Measurements from ENCODE around the gene TPSD1.
"Not testable (repeated sequence)": the region's sequence is repeated elsewhere in the genome, so short reads cannot be mapped to it uniquely, and the experiment has no call there.

TPSD1 gene

GRCh38 chr16:1262210-1262845 lies 6.5 kb downstream of the TPSD1 start:
- H3K4me3 ChIP-seq (ENCODE audit: control insufficient read depth, low read depth, low read length): no peak overlapping the region
- DNase-seq (ENCODE audit: low read depth): no peak
- TF ChIP-seq CTCF (IDR thresholded peaks at IDR 0.05; ENCODE audit: control insufficient read depth, insufficient read depth, low read depth, low read length, missing control alignments): no peak

GRCh38 chr16:1262846-1263221 lies 7.0 kb downstream of the TPSD1 start:
- H3K4me3 ChIP-seq (ENCODE audit: control insufficient read depth, low read depth, low read length): no peak overlapping the region
- no peak for DNase-seq (ENCODE audit: low read depth)
- TF ChIP-seq CTCF (IDR thresholded peaks at IDR 0.05; ENCODE audit: control insufficient read depth, insufficient read depth, low read depth, low read length, missing control alignments): no peak

- no peak for DNase-seq (ENCODE audit: low read depth)
- TF ChIP-seq CTCF (IDR thresholded peaks at IDR 0.05; ENCODE audit: control insufficient read depth, insufficient read depth, low read depth, low read length, missing control alignments): no peak
- H3K4me3 ChIP-seq (ENCODE audit: control insufficient read depth, low read depth, low read length): no peak overlapping the region
Measured at GRCh38 chr16:1263591-1264344, 7.9 kb downstream of the TPSD1 start.

- no peak for DNase-seq (ENCODE audit: low read depth)
- TF ChIP-seq CTCF (IDR thresholded peaks at IDR 0.05; ENCODE audit: control insufficient read depth, insufficient read depth, low read depth, low read length, missing control alignments): no peak
- H3K4me3 ChIP-seq (ENCODE audit: control insufficient read depth, low read depth, low read length): no peak overlapping the region
Measured at GRCh38 chr16:1264345-1265089, 8.6 kb downstream of the TPSD1 start.

GRCh38 chr16:1265090-1265630 lies 9.3 kb downstream of the TPSD1 start:
- no peak overlapping the region for H3K4me3 ChIP-seq (ENCODE audit: control insufficient read depth, low read depth, low read length)
- no peak for DNase-seq (ENCODE audit: low read depth)
- TF ChIP-seq CTCF (IDR thresholded peaks at IDR 0.05; ENCODE audit: control insufficient read depth, insufficient read depth, low read depth, low read length, missing control alignments): no peak

GRCh38 chr16:1265826-1266225 lies 10.0 kb downstream of the TPSD1 start:
- H3K4me3 ChIP-seq (ENCODE audit: control insufficient read depth, low read depth, low read length): no peak overlapping the region
- no peak for DNase-seq (ENCODE audit: low read depth)
- TF ChIP-seq CTCF (IDR thresholded peaks at IDR 0.05; ENCODE audit: control insufficient read depth, insufficient read depth, low read depth, low read length, missing control alignments): no peak

GRCh38 chr16:1269418-1269817 lies 13.5 kb downstream of the TPSD1 start:
- H3K4me3 ChIP-seq (ENCODE audit: control insufficient read depth, low read depth, low read length); DNase-seq (ENCODE audit: low read depth): not testable (repeated sequence)
